ENCODE results near the gene BCO2.
"Not testable (repeated sequence)": the region's sequence is repeated elsewhere in the genome, so short reads cannot be mapped to it uniquely, and the experiment has no call there.

The BCO2 gene

GRCh38 chr11:112172362-112172994, 2.8 kb upstream of the BCO2 start:
- DNase-seq = no peak

- no peak for DNase-seq
These were observed 2.2 kb upstream of the BCO2 start for GRCh38 chr11:112173152-112173551.

- no peak for DNase-seq
These were observed 264 bp downstream of the BCO2 start for GRCh38 chr11:112175599-112175952.

- DNase-seq = no peak
These were observed 765 bp downstream of the BCO2 start for GRCh38 chr11:112176077-112176476.

- DNase-seq = no peak
These were observed 2.3 kb downstream of the BCO2 start for GRCh38 chr11:112177589-112177988.

- DNase-seq = no peak
These were observed 3.1 kb downstream of the BCO2 start for GRCh38 chr11:112178428-112178827.

- DNase-seq = no peak
These were observed 3.6 kb downstream of the BCO2 start for GRCh38 chr11:112178936-112179335.

GRCh38 chr11:112179601-112180000, 4.3 kb downstream of the BCO2 start:
- no peak for DNase-seq

- no peak for DNase-seq
These were observed 7.6 kb downstream of the BCO2 start for GRCh38 chr11:112182867-112183266.

GRCh38 chr11:112185883-112186282, 10.6 kb downstream of the BCO2 start:
- no peak for DNase-seq

- no peak for DNase-seq
These were observed 11.0 kb downstream of the BCO2 start for GRCh38 chr11:112186304-112186703.

GRCh38 chr11:112195113-112195512, 19.8 kb downstream of the BCO2 start:
- DNase-seq = not testable (repeated sequence)

GRCh38 chr11:112195951-112196351, 20.6 kb downstream of the BCO2 start:
- DNase-seq = no peak

GRCh38 chr11:112196519-112197087, 21.3 kb downstream of the BCO2 start:
- no peak for DNase-seq

- DNase-seq = not testable (repeated sequence)
These were observed 23.8 kb downstream of the BCO2 start for GRCh38 chr11:112199101-112199500.

GRCh38 chr11:112200252-112200651, 24.9 kb downstream of the BCO2 start:
- no peak for DNase-seq

GRCh38 chr11:112206071-112206470, 30.8 kb downstream of the BCO2 start:
- DNase-seq = no peak

- DNase-seq = no peak
These were observed 35.6 kb downstream of the BCO2 start for GRCh38 chr11:112210890-112211289.

GRCh38 chr11:112211536-112211935, 36.2 kb downstream of the BCO2 start:
- DNase-seq = no peak

GRCh38 chr11:112212290-112212689, 37.0 kb downstream of the BCO2 start:
- no peak for DNase-seq

GRCh38 chr11:112212710-112213109, 37.4 kb downstream of the BCO2 start:
- no peak for DNase-seq

- DNase-seq = no peak
These were observed 38.4 kb downstream of the BCO2 start for GRCh38 chr11:112213753-112214152.

- DNase-seq = no peak
These were observed 40.3 kb downstream of the BCO2 start for GRCh38 chr11:112215621-112216020.

- no peak for DNase-seq
These were observed 41.3 kb downstream of the BCO2 start for GRCh38 chr11:112216561-112217105.
